HAP-1 (cell line): Measurements from ENCODE around the gene PPM1H.

Experiments
- DNase-seq, 2 experiments: peaks; one replicate each; pipeline ENCODE4 v3.0.0-alpha.2; 2016 to 2020; ENCODE audit warnings: low spot score in 2 of 2
- H3K27me3 ChIP-seq: fragments of 250-450 bp; sonication (Bioruptor Pico); 2 replicates; pipeline ENCODE4 v1.5.1; 2020; ENCODE audit warnings: low read depth, mild to moderate bottlenecking, moderate library complexity
- H3K36me3 ChIP-seq: fragments of 250-450 bp; sonication (Bioruptor Pico); replicated peaks from 2 replicates; pipeline ENCODE4 v1.5.1; 2020; ENCODE audit warnings: mild to moderate bottlenecking
- H3K4me1 ChIP-seq: fragments of 250-450 bp; sonication (Bioruptor Pico); 2 replicates; pipeline ENCODE4 v1.5.1; 2020; ENCODE audit warnings: mild to moderate bottlenecking
- H3K4me3 ChIP-seq: fragments of 250-450 bp; sonication (Bioruptor Pico); 2 replicates; pipeline ENCODE4 v1.5.1; 2020; ENCODE audit warnings: mild to moderate bottlenecking, moderate library complexity
- H3K9me3 ChIP-seq: fragments of 250-450 bp; sonication (Bioruptor Pico); 2 replicates; pipeline ENCODE4 v1.5.1; 2020; ENCODE audit warnings: mild to moderate bottlenecking, moderate library complexity
- in situ Hi-C: fragments of 300-500 bp; cut with MboI; formaldehyde crosslinking; loops from 3 replicates; pipeline ENCODE4 v1.14.3; 2020; ENCODE audit warnings: low sequenced_read_pairs, inconsistent platforms, mixed read lengths

Gene PPM1H

GRCh38 chr12:62618319-62618718, 316.6 kb downstream of the PPM1H start:
- H3K4me3 ChIP-seq, result no peak overlapping the region
- H3K27me3 ChIP-seq, result no peaks in the 10 kb centered on the region
- no peak for DNase-seq
- H3K36me3 ChIP-seq, result no peaks in the 10 kb centered on the region
- peaks cover 3% of the 10 kb centered on the region for H3K4me1 ChIP-seq
- no peaks in the 10 kb centered on the region for H3K9me3 ChIP-seq
- in situ Hi-C loops, result no loop called here

- in situ Hi-C loops, result no loop called here
- Histone ChIP-seq H3K9me3 (no peaks in the 10 kb centered on the region), H3K36me3 (no peaks in the 10 kb centered on the region), H3K27me3 (no peaks in the 10 kb centered on the region), H3K4me3 (no peak overlapping the region), H3K4me1 (no peaks in the 10 kb centered on the region)
- no peak for DNase-seq
These were observed 321.9 kb downstream of the PPM1H start for GRCh38 chr12:62613081-62613480.

GRCh38 chr12:62606654-62607053, 328.3 kb downstream of the PPM1H start:
- peaks cover 21% of the 10 kb centered on the region for H3K4me1 ChIP-seq
- H3K9me3 ChIP-seq, result no peaks in the 10 kb centered on the region
- no peak overlapping the region for H3K4me3 ChIP-seq
- DNase-seq, result no peak
- H3K36me3 ChIP-seq, result no peaks in the 10 kb centered on the region
- no peaks in the 10 kb centered on the region for H3K27me3 ChIP-seq
- in situ Hi-C loops, result no loop called here

GRCh38 chr12:62605981-62606380, 329.0 kb downstream of the PPM1H start:
- Histone ChIP-seq H3K36me3 (no peaks in the 10 kb centered on the region), H3K9me3 (no peaks in the 10 kb centered on the region), H3K27me3 (no peaks in the 10 kb centered on the region), H3K4me1 (peaks cover 26% of the 10 kb centered on the region), H3K4me3 (no peak overlapping the region)
- DNase-seq, result no peak
- in situ Hi-C loops, result no loop called here

GRCh38 chr12:62604871-62605270, 330.1 kb downstream of the PPM1H start:
- Histone ChIP-seq H3K4me3 (peak overlapping the region; percentile 59), H3K36me3 (no peaks in the 10 kb centered on the region), H3K4me1 (peaks cover 37% of the 10 kb centered on the region), H3K9me3 (no peaks in the 10 kb centered on the region), H3K27me3 (no peaks in the 10 kb centered on the region)
- peak in 1 of 2 experiments; percentile 47 for DNase-seq
- in situ Hi-C loops, result no loop called here

- Histone ChIP-seq H3K27me3 (no peaks in the 10 kb centered on the region), H3K36me3 (no peaks in the 10 kb centered on the region), H3K4me3 (peak overlapping the region; percentile 59), H3K4me1 (peaks cover 42% of the 10 kb centered on the region), H3K9me3 (no peaks in the 10 kb centered on the region)
- in situ Hi-C loops, result no loop called here
- no peak for DNase-seq
These were observed 330.6 kb downstream of the PPM1H start for GRCh38 chr12:62604373-62604772.

- in situ Hi-C loops, result no loop called here
- H3K36me3 ChIP-seq, result no peaks in the 10 kb centered on the region
- no peaks in the 10 kb centered on the region for H3K9me3 ChIP-seq
- H3K4me1 ChIP-seq, result peaks cover 48% of the 10 kb centered on the region
- peak overlapping the region; percentile 59 for H3K4me3 ChIP-seq
- no peak for DNase-seq
- H3K27me3 ChIP-seq, result no peaks in the 10 kb centered on the region
These were observed 331.2 kb downstream of the PPM1H start for GRCh38 chr12:62603811-62604098.

- H3K36me3 ChIP-seq, result no peaks in the 10 kb centered on the region
- H3K9me3 ChIP-seq, result no peaks in the 10 kb centered on the region
- H3K27me3 ChIP-seq, result no peaks in the 10 kb centered on the region
- H3K4me3 ChIP-seq, result peak overlapping the region; percentile 59
- in situ Hi-C loops, result no loop called here
- H3K4me1 ChIP-seq, result peaks cover 48% of the 10 kb centered on the region
- peak; percentile 77 to 85 for DNase-seq
These were observed 331.7 kb downstream of the PPM1H start for GRCh38 chr12:62603061-62603810.

- no peaks in the 10 kb centered on the region for H3K9me3 ChIP-seq
- in situ Hi-C loops, result no loop called here
- peak overlapping the region; percentile 59 for H3K4me3 ChIP-seq
- DNase-seq, result peak; percentile 86 to 91
- no peaks in the 10 kb centered on the region for H3K27me3 ChIP-seq
- no peaks in the 10 kb centered on the region for H3K36me3 ChIP-seq
- peaks cover 48% of the 10 kb centered on the region for H3K4me1 ChIP-seq
These were observed 332.5 kb downstream of the PPM1H start for GRCh38 chr12:62602255-62603060.

GRCh38 chr12:62601765-62602164, 333.2 kb downstream of the PPM1H start:
- Histone ChIP-seq H3K36me3 (no peaks in the 10 kb centered on the region), H3K27me3 (no peaks in the 10 kb centered on the region), H3K9me3 (no peaks in the 10 kb centered on the region), H3K4me3 (peak overlapping the region; percentile 59; the same call in 1 of the 2 replicates), H3K4me1 (peaks cover 48% of the 10 kb centered on the region)
- in situ Hi-C loops, result no loop called here
- no peak for DNase-seq

GRCh38 chr12:62599854-62600437, 335.0 kb downstream of the PPM1H start:
- in situ Hi-C loops, result loop anchor here (25.0 kb wide), 1 partner anchor 1237 kb away; the partner anchor contains the start of gene SRGAP1
- no peaks in the 10 kb centered on the region for H3K36me3 ChIP-seq
- no peaks in the 10 kb centered on the region for H3K9me3 ChIP-seq
- no peak overlapping the region for H3K4me3 ChIP-seq
- H3K27me3 ChIP-seq, result no peaks in the 10 kb centered on the region
- H3K4me1 ChIP-seq, result peaks cover 35% of the 10 kb centered on the region
- peak; percentile 43 to 52 for DNase-seq

GRCh38 chr12:62598846-62599245, 336.1 kb downstream of the PPM1H start:
- in situ Hi-C loops, result loop anchor here (25.0 kb wide), 1 partner anchor 1238 kb away; the partner anchor contains the start of gene SRGAP1
- no peaks in the 10 kb centered on the region for H3K27me3 ChIP-seq
- no peak for DNase-seq
- no peaks in the 10 kb centered on the region for H3K9me3 ChIP-seq
- H3K4me3 ChIP-seq, result no peak overlapping the region
- peaks cover 35% of the 10 kb centered on the region for H3K4me1 ChIP-seq
- no peaks in the 10 kb centered on the region for H3K36me3 ChIP-seq

GRCh38 chr12:62597253-62597652, 337.7 kb downstream of the PPM1H start:
- Histone ChIP-seq H3K9me3 (no peaks in the 10 kb centered on the region), H3K4me1 (peaks cover 33% of the 10 kb centered on the region), H3K4me3 (no peak overlapping the region), H3K27me3 (no peaks in the 10 kb centered on the region), H3K36me3 (no peaks in the 10 kb centered on the region)
- no peak for DNase-seq
- in situ Hi-C loops, result loop anchor here (25.0 kb wide), 1 partner anchor 1240 kb away; the partner anchor contains the start of gene SRGAP1
